NCI-H748 (cell line): ENCODE data around the gene SRPK3.
"Not testable (repeated sequence)": the region's sequence is repeated elsewhere in the genome, so short reads cannot be mapped to it uniquely, and the experiment has no call there.

Source experiments
- DNase-seq: peaks from one replicate; lab custom pipeline; 2025; ENCODE audit not compliant: unreplicated experiment; lab: John Stamatoyannopoulos, UW

Gene SRPK3

GRCh38 chrX:153803211-153804099, 22.6 kb downstream of the SRPK3 start:
- no peak for DNase-seq

GRCh38 chrX:153804100-153804595, 23.3 kb downstream of the SRPK3 start:
- no peak for DNase-seq

DNA sequence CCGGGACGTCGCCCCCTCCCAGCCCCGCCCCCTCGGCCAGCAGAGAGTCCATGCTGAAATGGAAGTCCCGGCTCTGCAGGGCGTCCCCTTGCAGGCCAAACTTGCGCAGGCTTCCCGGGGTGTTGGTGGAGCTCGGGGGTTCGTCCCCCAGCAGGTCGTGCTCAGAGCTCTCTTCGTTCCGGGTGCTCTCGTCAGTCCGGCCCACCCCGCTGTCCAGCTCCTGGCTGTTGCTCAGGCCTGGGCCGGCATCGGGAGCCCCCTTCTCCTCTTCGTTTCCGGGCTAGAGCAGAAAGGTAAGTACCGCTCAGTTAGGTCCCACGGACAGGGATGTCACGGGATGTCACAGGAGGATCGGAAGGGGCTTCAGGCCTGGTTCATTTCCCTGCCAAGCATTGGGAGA, 23.8 kb downstream of the SRPK3 start:
- DNase-seq, result no peak

DNA sequence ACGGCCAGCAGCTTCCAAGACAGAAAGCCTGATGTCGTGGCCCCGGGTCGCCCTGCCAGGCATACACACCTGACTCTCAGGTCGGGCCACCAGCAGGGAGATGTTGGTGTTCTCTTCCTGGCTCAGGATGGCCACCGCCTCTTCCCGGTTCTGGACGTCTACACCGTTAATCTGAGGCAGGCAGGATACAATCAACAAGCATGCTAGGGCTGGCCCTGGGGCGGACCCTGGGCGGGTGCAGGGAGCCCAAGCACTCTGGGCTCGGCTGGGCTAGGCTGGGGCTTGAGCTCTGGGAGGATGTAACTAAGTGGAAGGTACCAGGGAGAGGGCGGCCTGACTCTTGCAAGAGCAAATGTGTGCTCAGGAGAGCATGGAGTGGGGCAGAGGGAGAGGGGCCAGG, 24.6 kb downstream of the SRPK3 start:
- no peak for DNase-seq

DNA sequence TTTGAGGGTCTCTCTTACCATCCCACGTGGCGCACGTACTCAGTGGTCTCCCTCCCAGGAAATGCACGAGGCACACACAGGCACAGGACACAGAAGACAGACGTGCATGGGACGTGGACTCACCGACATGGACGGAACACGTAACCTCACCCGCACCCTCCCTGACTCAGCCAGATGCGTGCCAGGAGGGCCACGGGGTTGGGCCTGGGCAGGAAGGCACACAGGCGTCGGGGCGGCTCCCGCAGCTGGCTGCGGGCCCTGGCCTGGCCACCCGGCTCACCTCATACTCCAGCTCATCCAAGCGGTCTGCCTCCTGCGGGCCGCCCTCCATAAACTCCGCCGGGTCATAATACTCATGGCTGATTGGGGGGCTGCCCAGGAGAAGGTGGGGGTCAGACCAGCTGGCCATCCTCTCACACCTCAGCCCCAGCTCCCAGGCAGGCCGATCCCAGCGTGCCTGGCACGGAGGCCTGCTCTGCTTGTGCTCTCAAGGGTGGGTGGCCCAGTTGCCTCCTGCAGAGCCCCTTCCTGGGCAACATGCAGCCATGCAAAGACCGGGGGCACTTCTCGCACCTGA, 26.2 kb downstream of the SRPK3 start:
- no peak for DNase-seq

DNA sequence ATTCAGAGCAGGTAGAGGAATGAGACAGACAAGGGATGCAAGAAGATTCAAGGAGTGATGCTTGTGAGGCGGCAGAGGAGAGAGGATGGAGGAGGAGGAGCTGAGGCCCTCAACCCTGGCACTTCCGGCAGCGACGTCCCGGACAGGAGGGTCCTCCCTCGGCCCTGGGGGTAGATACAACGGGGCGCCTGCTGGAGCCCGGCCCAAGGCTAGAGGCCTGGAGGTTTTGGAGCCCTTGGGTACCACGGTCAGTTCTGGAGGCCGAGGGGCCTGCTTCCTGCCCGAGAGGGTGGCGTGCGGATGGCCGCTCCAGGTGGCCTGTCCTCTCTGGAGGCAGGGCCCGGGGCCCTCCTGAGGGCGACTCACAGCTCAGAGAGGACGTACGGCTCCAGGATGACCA, 27.1 kb downstream of the SRPK3 start:
- DNase-seq, result no peak

- DNase-seq, result peak; percentile 63
Measured at GRCh38 chrX:153812220-153812619, 31.4 kb downstream of the SRPK3 start.

GRCh38 chrX:153813161-153813560, 32.3 kb downstream of the SRPK3 start:
- no peak for DNase-seq

- DNase-seq, result no peak
Measured at GRCh38 chrX:153814591-153815315, 33.9 kb downstream of the SRPK3 start.

- DNase-seq, result no peak
Measured at GRCh38 chrX:153816831-153817690, 36.2 kb downstream of the SRPK3 start.

DNA sequence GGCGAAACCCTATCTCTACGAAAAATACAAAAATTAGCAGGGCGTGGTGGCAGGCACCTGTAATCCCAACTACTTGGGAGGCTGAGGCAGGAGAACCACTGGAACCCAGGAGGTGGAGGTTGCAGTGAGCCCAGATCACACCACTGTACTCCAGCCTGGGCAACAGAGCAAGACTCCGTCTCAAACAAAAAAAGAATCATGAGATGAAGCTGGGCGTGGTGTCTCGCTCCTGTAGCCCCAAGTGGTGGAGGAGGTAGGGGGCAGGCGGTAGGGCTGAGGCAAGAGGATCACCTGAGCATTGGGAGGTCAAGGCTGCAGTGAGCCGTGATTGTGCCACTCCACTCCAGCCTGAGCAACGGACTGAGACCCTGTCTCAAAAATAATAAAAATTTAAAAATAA, 37.2 kb downstream of the SRPK3 start:
- not testable (repeated sequence) for DNase-seq

GRCh38 chrX:153818571-153819383, 37.9 kb downstream of the SRPK3 start:
- peak; percentile 71 for DNase-seq

- DNase-seq, result peak; percentile 44
Measured at GRCh38 chrX:153819384-153820040, 38.7 kb downstream of the SRPK3 start.

DNA sequence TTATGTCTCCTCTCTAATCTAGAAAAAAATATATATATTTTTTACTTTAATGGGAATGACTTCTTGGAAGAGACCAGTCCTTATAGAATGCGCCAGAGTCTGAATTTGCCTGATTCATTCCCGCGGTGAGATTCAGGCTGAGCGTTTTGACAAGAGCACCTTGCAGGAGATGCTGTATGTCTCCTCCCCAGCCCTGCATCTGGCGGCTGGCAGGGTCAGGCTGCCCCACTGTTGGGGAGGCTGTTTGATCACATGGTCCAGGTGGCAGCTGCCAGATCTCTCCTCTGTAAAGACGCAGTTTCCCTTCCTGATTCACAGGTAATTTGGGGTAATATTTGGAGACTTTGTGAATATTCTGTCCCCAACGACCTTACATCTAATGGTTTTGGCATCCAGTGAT, 39.8 kb downstream of the SRPK3 start:
- DNase-seq, result peak; percentile 15

- no peak for DNase-seq
Measured at GRCh38 chrX:153821066-153821465, 40.2 kb downstream of the SRPK3 start.

DNA sequence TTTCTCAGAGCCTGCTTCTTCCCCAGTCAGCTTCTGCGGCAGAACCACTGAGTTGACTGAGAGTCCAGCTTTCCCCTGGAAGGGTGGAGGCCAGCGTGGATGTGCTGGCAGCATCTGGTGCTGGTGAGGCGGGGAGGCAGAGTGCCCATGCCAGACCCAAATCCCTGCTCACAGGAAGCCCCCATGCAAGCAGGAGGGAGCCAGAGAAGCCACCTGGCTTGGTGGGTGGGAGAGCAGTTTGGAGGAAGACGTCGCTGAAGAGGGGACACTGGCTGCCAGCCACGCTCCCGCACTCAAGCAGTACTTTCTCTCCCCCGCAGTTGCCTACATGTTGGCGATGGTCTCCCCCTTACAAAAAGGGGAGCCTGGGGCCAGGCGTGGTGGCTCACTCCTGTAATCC, 43.5 kb downstream of the SRPK3 start:
- DNase-seq, result no peak

DNA sequence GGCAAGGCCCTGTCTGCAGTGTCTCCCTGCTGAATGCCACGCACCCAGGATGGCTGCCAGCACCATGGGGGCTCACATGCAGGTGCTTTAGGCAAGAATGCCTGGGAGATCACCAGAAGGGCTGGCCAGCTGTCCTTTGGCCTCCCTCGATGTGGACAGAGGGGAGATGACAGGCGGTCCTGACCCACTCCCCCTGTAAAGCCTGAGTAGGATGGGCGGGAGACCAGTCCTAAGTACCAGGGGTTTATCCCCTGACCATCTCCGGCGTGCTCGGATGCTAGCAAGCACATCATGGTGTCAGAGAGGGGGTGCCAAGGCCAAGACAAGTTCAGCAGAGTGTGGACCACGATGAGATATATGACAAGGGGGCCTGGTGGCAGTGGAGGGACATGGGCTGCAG, 44.2 kb downstream of the SRPK3 start:
- DNase-seq, result no peak

GRCh38 chrX:153827016-153827415, 46.2 kb downstream of the SRPK3 start:
- peak; percentile 38 for DNase-seq

GRCh38 chrX:153827903-153828302, 47.1 kb downstream of the SRPK3 start:
- DNase-seq, result no peak
